ENCODE measurements around the gene CLK3.

CLK3 gene

DNA sequence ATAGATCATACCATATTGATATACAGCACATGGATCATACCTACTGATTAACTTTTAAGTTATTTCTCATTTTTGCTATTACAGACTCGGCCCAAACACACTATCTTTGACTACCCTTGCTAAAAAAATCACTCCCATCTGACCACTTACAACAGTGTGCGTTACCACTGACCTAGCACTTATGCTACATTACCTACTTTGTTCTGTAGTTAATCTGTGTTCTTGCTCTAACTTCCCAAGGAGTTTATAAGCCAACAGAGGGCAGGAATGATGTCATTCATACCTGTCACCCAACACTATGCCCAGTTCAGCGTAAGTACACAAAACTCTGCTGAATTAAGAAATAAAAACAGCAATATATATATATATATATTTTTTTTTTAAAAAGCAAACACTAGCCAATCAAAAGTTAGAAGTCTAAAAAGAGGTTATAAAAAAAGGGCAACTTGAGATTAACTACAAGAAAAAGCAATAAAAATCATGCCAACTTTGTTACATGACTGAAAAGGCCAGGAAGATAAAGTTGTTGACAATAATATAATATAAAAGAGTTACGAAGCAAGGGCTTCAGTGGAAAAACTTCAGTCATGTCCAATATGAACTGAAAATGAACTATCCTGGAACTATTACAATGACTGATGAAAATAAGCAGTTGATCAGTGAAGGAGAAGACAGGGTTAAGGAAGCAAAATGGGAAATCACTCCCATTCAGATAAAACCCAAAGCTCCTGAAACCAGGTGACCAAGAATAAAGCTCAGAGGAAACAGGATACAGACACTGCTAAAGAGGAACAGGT is 46.6 kb downstream of the CLK3 start:
- no peak for DNase-seq (ENCODE audit: low read depth in 1 of 2, low spot score in 1 of 2)
- Histone ChIP-seq H3K4me3 (replicated peaks; ENCODE audit: insufficient read depth, low read length) (no peak overlapping the region), H3K27ac (replicated peaks) (no peak overlapping the region), H3K27me3 (ENCODE audit: insufficient read depth, poor library complexity, severe bottlenecking) (no peaks in the 10 kb centered on the region)
- no peak for TF ChIP-seq GABPA (IDR thresholded peaks at IDR 0.05; ENCODE audit: low read depth)
- TF ChIP-seq, protein P1, sequence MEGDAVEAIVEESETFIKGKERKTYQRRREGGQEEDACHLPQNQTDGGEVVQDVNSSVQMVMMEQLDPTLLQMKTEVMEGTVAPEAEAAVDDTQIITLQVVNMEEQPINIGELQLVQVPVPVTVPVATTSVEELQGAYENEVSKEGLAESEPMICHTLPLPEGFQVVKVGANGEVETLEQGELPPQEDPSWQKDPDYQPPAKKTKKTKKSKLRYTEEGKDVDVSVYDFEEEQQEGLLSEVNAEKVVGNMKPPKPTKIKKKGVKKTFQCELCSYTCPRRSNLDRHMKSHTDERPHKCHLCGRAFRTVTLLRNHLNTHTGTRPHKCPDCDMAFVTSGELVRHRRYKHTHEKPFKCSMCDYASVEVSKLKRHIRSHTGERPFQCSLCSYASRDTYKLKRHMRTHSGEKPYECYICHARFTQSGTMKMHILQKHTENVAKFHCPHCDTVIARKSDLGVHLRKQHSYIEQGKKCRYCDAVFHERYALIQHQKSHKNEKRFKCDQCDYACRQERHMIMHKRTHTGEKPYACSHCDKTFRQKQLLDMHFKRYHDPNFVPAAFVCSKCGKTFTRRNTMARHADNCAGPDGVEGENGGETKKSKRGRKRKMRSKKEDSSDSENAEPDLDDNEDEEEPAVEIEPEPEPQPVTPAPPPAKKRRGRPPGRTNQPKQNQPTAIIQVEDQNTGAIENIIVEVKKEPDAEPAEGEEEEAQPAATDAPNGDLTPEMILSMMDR (IDR thresholded peaks at IDR 0.05; ENCODE audit: insufficient read depth, low read length) = no peak
- no peak for TF ChIP-seq SPI1 (IDR thresholded peaks at IDR 0.05; ENCODE audit: borderline replicate concordance, low read depth)
- TF ChIP-seq POLR2AphosphoS5 (IDR thresholded peaks at IDR 0.05; ENCODE audit: low read depth) = no peak
- no peak for TF ChIP-seq REST (IDR thresholded peaks at IDR 0.05; ENCODE audit: insufficient replicate concordance, low read depth)

GRCh38 chr15:74663303-74664027 is 47.8 kb downstream of the CLK3 start:
- Histone ChIP-seq H3K27me3 (ENCODE audit: insufficient read depth, poor library complexity, severe bottlenecking) (no peaks in the 10 kb centered on the region), H3K27ac (replicated peaks) (no peak overlapping the region), H3K4me3 (replicated peaks; ENCODE audit: insufficient read depth, low read length) (no peak overlapping the region)
- DNase-seq (ENCODE audit: low read depth in 1 of 2, low spot score in 1 of 2) = no peak
- TF ChIP-seq REST (IDR thresholded peaks at IDR 0.05; ENCODE audit: insufficient replicate concordance, low read depth) = no peak
- TF ChIP-seq SPI1 (IDR thresholded peaks at IDR 0.05; ENCODE audit: borderline replicate concordance, low read depth) = no peak
- no peak for TF ChIP-seq GABPA (IDR thresholded peaks at IDR 0.05; ENCODE audit: low read depth)
- TF ChIP-seq POLR2AphosphoS5 (IDR thresholded peaks at IDR 0.05; ENCODE audit: low read depth) = no peak
- TF ChIP-seq, protein P1 (IDR thresholded peaks at IDR 0.05; ENCODE audit: insufficient read depth, low read length) = no peak

GRCh38 chr15:74664028-74664616 is 48.5 kb downstream of the CLK3 start:
- no peak for DNase-seq (ENCODE audit: low read depth in 1 of 2, low spot score in 1 of 2)
- Histone ChIP-seq H3K27me3 (ENCODE audit: insufficient read depth, poor library complexity, severe bottlenecking) (no peaks in the 10 kb centered on the region), H3K4me3 (replicated peaks; ENCODE audit: insufficient read depth, low read length) (no peak overlapping the region), H3K27ac (replicated peaks) (no peak overlapping the region)
- TF ChIP-seq POLR2AphosphoS5 (IDR thresholded peaks at IDR 0.05; ENCODE audit: low read depth) (no peak), GABPA (IDR thresholded peaks at IDR 0.05; ENCODE audit: low read depth) (no peak), SPI1 (IDR thresholded peaks at IDR 0.05; ENCODE audit: borderline replicate concordance, low read depth) (no peak), REST (IDR thresholded peaks at IDR 0.05; ENCODE audit: insufficient replicate concordance, low read depth) (no peak)
- TF ChIP-seq, protein P1 (IDR thresholded peaks at IDR 0.05; ENCODE audit: insufficient read depth, low read length) = no peak

All from HL-60 (cell line).